GM18861 (cell line): ENCODE results near the gene PIGK.

Experiments
- ATAC-seq: cut with Tn5 transposase; IDR thresholded peaks from one replicate; pipeline ENCODE4 v1.9.1; 2021; ENCODE audit not compliant: unreplicated experiment

Gene PIGK

DNA sequence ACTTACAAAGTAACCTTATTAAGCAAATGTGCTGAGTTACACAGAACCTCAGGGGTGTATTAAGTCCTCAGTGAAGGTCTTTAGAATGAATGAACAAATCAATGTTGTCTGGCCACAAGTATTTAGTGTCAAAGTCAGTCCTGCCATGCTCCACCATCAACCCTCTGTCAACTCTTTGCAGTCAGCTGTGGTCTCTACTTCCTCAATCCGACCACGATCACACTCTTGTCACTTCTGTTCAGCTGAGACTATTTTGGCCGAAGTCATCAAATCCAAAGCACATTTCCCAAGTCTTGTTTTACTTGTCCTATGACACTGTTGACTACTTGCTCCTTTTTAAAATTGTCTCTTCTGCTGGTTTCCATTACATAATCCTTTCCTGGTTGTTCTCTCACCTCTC, 178.4 kb downstream of the PIGK start:
- no peak for ATAC-seq

GRCh38 chr1:77039739-77040138, 179.5 kb downstream of the PIGK start:
- ATAC-seq = no peak

DNA sequence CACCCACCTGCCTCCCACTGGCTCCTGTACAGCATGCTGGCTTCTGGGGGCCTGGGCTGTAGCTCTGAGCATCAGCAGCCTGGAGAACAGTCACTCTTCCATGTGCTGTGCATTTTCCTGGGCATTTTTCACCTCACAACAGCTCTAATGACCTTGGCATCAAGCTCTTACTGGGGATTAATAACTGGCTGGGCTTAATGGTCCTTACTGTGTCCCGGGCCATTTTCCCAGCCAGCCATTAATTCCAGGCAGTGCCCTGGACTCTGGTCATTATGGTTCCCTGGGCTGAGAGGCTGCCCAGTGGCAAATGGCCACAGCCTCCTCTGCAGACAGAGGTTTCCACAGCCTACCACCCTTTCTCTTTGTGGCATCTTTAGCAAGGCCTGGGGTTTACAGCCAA, 180.1 kb downstream of the PIGK start:
- no peak for ATAC-seq
